HG03066 (cell line): ENCODE results near the gene AMFR.

Experiments
- ATAC-seq: cut with Tn5 transposase; IDR thresholded peaks from one replicate; pipeline ENCODE4 v1.9.1; 2021; ENCODE audit warnings: low read depth; ENCODE audit not compliant: unreplicated experiment

Gene AMFR

GRCh38 chr16:56424791-56425438, 430 bp downstream of the AMFR start:
- peak; percentile 15 for ATAC-seq

GRCh38 chr16:56424404-56424764, 961 bp downstream of the AMFR start:
- ATAC-seq: no peak

- peak; percentile 30 for ATAC-seq
These were observed 1.6 kb downstream of the AMFR start for GRCh38 chr16:56423584-56424403.

- ATAC-seq: no peak
These were observed 2.4 kb downstream of the AMFR start for GRCh38 chr16:56422896-56423441.

- no peak for ATAC-seq
These were observed 3.2 kb downstream of the AMFR start for GRCh38 chr16:56421976-56422669.

- ATAC-seq: no peak
These were observed 4.0 kb downstream of the AMFR start for GRCh38 chr16:56421313-56421712.

- no peak for ATAC-seq
These were observed 4.7 kb downstream of the AMFR start for GRCh38 chr16:56420613-56421012.

- ATAC-seq: no peak
These were observed 5.4 kb downstream of the AMFR start for GRCh38 chr16:56419740-56420548.

GRCh38 chr16:56417138-56417537, 8.2 kb downstream of the AMFR start:
- ATAC-seq: no peak

GRCh38 chr16:56415875-56416274, 9.5 kb downstream of the AMFR start:
- ATAC-seq: no peak

- ATAC-seq: no peak
These were observed 11.0 kb downstream of the AMFR start for GRCh38 chr16:56414366-56414765.

- no peak for ATAC-seq
These were observed 12.0 kb downstream of the AMFR start for GRCh38 chr16:56413381-56413780.

GRCh38 chr16:56411624-56412023, 13.7 kb downstream of the AMFR start:
- no peak for ATAC-seq

- ATAC-seq: no peak
These were observed 14.2 kb downstream of the AMFR start for GRCh38 chr16:56411123-56411522.

GRCh38 chr16:56409195-56409594, 16.1 kb downstream of the AMFR start:
- ATAC-seq: no peak

GRCh38 chr16:56408379-56409098, 16.8 kb downstream of the AMFR start:
- no peak for ATAC-seq

- no peak for ATAC-seq
These were observed 19.2 kb downstream of the AMFR start for GRCh38 chr16:56405977-56406672.

GRCh38 chr16:56401482-56401881, 23.9 kb downstream of the AMFR start:
- ATAC-seq: no peak

GRCh38 chr16:56400458-56400857, 24.9 kb downstream of the AMFR start:
- no peak for ATAC-seq
